ENCODE measurements around the gene AGRN. TPM values are rescaled to one million over a fixed set of nuclear protein-coding genes. Genes with fewer than 3 reads are reported as not detected.
"Not testable (repeated sequence)": the region's sequence is repeated elsewhere in the genome, so short reads cannot be mapped to it uniquely, and the experiment has no call there.

Gene AGRN
- polyA plus RNA-seq, 10 donors: 28.4 to 83.9 (median 44.4) TPM

DNA sequence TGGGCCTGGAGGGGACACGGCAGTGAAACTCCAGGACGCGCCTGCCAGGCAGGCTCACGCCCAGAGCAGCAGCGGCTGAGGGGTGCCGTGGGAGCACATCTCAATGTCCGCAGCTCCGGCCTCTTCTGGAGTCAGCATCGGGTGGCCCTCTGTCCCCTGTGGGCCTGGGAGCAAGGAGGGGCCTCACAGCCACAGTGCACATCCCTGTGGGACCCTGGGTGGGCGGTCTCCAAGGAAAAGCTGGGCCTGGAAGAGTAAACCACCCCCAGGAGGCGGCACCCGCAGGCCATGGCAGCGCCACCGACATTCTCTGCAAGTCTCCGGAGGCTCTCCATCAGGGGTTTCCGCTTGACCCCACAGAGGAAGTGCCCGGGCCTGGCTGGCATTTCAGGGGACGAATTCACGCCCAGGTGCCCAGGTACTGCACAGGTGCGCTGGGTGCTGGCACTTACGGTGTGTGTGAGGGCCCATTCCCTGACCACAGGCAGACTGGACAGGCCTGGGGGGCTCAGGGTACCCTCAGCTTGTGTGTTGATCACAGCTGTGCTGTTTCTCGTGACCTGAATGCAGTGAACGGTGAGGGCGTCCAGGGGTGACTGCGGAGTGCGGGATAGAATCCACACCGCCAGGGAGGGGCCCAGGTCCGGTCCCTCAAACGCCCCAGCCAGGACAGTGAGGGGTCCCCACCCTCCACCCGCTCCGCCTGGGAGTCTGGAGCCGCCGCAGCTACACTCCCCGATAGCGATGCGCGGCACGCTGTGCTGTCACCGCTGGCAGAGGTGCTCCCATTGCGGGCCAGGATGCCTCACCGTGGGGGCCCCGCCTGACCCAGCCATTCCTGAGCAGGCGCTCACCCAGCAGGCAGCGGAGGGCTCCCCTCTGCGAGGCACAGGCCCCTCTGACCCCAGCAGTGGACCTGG lies 70.8 kb downstream of the AGRN start:
- DNase-seq: no peak

DNA sequence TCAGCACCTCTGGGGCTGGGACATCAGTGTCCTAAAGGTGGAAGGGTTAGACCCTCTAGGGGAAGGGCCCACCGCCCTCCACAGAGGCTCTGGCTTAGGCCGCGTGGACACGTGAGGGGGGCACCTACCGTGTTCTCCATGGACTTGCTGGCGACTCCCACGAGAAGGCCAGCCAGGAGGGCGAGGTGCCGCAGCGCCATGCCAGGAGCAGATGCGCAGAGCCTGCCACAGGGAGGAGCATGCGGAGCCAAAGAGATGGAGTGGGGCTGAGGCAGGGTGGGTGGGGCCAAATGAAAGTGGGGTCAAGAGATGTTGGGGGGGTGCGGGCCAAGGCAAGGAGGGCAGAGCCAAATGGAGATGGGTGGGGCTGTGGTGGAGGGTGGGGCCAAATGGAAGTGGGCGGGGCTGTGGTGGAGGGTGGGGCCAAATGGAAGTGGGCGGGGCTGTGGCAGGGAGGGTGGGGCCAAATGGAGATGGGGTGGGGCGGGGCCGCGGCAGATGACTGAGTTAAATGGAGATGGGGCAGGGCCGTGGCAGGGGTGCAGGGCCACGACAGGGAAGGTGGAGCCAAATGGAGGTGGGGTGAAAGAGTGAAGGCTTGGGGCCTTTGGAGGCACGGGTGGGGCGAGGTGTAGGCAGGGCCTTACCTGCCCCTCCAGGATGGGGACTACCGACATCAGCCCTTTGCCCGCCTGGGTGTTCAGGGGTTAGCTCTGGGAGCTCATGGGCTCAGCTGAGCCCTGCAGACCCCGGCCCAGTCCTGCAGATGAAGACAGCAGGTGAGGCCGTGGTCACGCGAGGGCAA lies 71.6 kb downstream of the AGRN start:
- no peak for DNase-seq

DNA sequence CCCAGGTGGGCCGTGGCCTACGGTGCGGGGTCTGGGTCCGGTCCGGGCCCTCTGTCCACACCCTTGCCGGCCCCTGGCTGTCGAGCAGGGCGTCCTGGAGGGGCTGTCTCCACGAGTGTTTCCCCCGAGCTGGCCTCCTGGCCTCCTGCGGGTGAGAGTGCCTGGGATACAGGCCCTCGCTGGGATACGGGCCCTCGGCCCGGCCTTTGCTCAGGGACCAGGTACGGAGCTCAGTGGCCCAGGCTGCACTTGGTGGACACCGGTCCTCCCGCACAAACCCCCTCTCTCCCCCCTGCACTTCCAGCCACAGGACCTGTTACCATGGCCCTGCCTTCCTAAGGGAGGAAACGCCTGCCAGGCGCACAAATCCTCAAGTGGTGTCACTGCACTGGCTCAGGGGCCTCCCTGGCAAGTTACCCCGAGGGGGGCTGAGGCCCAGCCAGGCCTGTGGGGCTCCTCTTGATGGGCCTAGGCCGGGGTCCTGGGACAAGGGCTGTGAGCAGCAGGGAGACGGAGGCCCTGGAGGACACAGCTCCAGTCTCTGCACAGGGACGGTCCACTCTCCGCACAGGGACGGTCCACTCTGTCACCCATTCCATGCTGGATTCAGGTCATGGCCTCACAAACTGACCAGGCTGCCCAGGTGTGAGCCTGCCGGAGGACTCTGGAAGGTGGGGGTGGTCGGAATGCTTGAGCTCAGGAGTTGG lies 72.4 kb downstream of the AGRN start:
- no peak for DNase-seq

DNA sequence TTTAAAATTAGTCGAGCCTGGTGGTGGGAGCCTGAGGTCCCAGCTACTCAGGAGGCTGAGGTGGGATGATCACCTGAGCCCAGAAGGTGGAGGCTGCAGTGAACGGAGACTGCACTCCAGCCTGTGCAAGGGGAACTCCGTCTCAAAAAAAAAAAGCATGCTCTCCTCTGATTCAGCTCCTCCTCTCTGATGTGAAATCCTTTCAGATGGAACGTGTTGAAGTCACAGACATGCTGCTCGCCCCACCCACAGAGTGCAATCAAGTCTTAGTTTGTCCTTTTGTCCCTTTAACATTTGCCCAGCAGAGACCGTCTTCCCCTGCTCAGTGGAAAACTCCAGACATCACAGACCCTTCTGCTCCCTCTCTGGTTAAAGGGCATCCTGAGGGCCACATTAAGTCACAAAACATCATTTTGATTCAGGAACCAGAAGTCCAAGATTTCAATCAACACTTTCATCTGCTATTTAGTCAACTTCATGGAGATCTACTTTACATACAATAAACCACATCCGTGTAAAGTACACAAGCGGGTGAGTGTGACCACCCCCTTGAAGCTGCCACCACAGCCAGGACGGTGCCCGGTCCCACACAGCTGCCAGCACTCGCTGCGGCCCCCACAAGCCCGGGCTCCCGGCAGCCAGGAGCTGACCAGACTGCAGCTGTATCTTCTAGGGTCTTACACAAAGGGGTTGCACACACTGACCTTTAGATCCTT lies 73.1 kb downstream of the AGRN start:
- DNase-seq: no peak

DNA sequence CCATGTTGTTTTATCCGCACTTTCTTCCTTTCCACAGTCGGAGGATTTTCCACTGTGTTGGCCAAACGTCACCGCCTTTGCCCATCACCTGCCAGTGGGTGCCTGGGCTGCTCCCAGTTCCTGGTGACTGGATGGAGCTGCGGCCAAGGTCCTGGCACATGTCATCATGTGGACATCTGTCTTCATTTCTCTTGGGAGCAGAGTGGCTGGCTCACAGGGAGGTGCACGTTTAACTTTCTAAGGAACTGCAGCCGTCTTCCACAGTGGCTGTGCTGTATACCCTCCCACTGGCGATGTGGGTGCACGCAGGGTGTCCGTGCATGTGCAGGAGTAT lies 73.7 kb downstream of the AGRN start:
- no peak for DNase-seq

DNA sequence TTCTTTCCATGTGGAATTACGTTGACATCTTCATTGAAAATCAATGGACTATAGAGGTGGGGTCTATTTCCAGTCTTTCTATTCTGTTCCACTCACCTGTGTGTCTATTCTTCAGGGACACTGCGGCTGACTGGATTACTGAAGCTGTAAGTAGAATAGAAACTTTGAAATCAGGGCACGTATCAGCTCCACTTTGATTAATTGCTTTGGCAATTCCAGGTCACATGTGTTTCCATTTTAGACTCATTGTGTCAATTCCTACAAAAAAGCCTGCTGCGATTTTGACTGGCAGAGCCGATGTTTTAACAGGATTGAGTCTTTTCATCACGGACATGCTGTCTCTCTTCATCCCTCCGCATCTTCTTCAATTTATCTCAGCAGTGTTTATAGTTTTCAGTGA lies 75.1 kb downstream of the AGRN start:
- no peak for DNase-seq

DNA sequence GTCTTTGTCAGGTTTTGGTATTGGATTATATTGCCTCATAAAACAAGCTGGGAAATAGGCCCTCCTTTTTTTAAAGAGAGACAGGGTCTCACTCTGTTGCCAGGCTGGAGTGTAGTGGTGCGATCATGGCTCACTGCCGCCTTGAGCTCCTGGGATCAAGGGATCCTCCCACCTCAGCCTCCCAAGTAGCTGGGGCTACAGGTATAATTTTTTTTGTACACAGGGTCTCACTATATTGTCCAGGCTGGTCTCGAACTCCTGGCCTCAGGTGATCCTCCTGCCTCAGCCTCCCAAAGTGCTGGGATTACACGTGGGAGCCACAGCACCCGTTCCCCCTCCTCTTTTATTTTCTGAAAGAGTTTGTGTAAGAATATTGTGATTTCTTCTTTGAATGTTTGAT lies 76.2 kb downstream of the AGRN start:
- DNase-seq: not testable (repeated sequence)

DNA sequence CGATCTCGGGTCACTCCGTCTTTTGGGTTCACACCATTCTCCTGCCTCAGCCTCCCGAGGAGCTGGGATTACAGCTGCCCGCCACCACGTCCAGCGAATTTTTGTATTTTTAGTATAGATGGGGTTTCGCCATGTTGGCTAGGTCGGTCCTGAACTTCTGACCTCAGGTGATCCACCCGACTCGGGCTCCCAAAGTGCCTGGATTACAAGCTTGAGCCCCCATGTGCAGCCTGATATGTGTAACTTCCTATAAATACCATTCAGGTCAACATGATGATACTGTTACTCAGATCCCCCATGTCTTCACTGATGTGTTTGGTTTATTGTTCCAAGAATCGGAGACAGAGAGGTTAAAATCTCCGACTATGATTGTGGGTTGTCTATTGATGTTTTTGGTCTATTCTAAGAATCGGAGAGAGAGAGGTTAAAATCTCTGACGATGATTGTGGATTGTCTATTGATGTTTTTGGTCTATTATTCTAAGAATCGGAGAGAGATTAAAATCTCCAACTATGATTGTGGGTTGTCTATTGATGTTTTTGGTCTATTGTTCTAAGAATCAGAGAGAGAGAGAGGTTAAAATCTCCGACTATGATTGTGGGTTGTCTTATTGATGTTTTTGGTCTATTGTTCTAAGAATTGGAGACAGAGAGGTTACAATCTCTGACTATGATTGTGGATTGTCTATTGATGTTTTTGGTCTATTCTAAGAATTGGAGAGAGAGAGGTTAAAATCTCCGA lies 78.9 kb downstream of the AGRN start:
- DNase-seq: no peak

DNA sequence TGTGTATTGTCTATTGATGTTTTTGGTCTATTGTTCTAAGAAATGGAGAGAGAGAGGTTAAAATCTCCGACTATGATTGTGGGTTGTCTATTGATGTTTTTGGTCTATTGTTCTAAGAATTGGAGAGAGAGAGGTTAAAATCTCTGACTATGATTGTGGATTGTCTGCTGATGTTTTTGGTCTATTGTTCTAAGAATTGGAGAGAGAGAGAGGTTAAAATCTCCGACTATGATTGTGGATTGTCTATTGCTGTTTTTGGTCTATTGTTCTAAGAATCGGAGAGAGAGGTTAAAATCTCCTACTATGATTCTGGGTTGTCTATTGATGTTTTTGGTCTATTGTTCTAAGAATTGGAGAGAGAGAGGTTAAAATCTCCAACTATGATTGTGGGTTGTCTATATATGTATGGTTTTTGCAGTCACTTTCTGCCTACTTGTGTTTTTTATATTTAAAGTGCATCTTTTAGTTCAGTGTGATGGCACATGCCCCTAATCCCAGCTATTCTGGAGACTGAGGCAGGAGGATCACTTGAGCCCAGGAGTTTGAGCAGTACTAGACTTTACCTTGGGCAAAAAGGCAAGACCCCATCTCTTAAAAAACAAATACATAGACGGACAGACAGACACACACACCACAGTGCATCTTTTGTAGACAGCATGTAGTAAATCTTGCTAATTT lies 79.7 kb downstream of the AGRN start:
- no peak for DNase-seq

DNA sequence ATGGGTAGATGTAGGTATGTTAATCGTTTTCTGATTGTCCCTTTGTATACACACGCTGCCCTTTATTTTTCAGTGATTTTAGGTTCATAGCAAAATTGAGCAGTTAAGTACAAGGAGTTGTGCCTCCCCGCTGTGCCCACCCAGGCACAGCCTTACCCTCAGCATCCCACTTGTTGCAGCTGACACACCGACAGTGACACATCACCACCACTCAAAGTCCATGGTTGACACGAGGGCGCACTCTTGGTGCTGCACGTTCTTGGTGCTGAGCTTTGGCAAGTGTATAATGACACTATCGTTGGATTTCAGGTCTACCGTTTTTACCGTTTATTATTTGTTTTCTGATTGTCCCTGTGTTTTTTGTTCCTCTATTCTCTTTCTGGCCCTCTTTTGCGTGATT lies 80.4 kb downstream of the AGRN start:
- no peak for DNase-seq

DNA sequence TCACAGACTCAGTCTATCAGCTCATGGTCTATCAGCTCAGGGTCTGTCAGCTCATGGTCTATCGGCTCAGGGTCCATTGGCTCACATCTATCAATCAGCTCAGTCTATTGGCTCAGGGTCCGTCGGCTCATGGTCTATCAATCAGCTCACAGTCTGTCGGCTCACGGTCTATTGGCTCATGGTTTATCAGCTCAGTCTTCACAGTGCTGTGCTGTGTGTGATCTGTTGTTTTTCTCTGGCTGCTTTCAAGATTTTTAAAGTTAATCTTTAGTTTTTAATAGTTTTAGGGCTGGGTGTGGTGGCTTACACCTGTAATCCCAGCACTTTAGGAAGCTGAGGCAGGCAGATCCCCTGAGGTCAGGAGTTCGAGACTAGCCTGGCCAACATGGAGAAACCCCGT lies 81.6 kb downstream of the AGRN start:
- no peak for DNase-seq

DNA sequence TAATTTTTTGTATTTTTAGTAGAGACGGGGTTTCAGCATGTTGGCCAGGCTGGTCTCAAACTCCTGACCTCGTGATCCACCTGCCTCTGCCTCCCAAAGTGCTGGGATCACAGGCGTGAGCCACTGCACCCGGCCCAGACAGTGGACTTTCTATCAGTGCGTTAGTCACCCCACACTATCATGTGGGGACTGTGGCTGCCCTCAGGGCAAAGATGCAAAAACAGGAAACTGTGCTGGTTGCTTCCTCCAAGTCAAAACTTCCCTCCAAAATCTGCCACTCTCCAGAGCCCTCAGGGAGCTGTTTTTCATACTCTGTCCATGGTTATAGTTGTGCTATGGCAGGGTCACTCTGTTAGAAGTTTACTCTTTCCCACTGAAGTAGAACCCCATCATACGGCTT lies 84.2 kb downstream of the AGRN start:
- not testable (repeated sequence) for DNase-seq

Other genes starting within 250 kb of the AGRN start
- 10 to 100 TPM in 1 of 10 donors, 1 to 10 TPM in 9; 1.7 to 11.4 (median 4.4) TPM for gene SAMD11, start 96.2 kb upstream of the AGRN start, polyA plus RNA-seq (ENCODE audit: insufficient read length in 10 of 10)
- gene NOC2L, start 60.9 kb upstream of the AGRN start, polyA plus RNA-seq (ENCODE audit: insufficient read length in 10 of 10): 10 to 100 TPM; 36.4 to 46.4 (median 39.7) TPM
- gene KLHL17, start 59.5 kb upstream of the AGRN start, polyA plus RNA-seq (ENCODE audit: insufficient read length in 10 of 10): 1 to 10 TPM; 3.0 to 7.2 (median 5.2) TPM
- 1 to 10 TPM in 2 of 10 donors, under 1 TPM in 3, not detected in 5; 0.10 to 1.3 (median 0.25) TPM for gene PLEKHN1, start 53.6 kb upstream of the AGRN start, polyA plus RNA-seq (ENCODE audit: insufficient read length in 10 of 10)
- 1 to 10 TPM in 9 of 10 donors, under 1 TPM in 1; 0.97 to 2.9 (median 1.6) TPM for gene PERM1, start 38.0 kb upstream of the AGRN start, polyA plus RNA-seq (ENCODE audit: insufficient read length in 10 of 10)
- gene HES4, start 20.0 kb upstream of the AGRN start, polyA plus RNA-seq (ENCODE audit: insufficient read length in 10 of 10): 10 to 100 TPM in 9 of 10 donors, 1 to 10 TPM in 1; 7.4 to 18.4 (median 12.8) TPM
- 10 to 100 TPM in 1 of 10 donors, 1 to 10 TPM in 9; 5.5 to 11.3 (median 7.9) TPM for gene ISG15, start 6.6 kb upstream of the AGRN start, polyA plus RNA-seq (ENCODE audit: insufficient read length in 10 of 10)
- under 1 TPM in 5 of 10 donors, not detected in 5; 0.08 to 0.16 (median 0.11) TPM for gene RNF223, start 54.2 kb downstream of the AGRN start, polyA plus RNA-seq (ENCODE audit: insufficient read length in 10 of 10)
- 1 to 10 TPM; 3.8 to 7.1 (median 4.6) TPM for gene C1orf159, start 96.0 kb downstream of the AGRN start, polyA plus RNA-seq (ENCODE audit: insufficient read length in 10 of 10)
- under 1 TPM in 7 of 10 donors, not detected in 3; 0.13 to 0.50 (median 0.27) TPM for gene TTLL10, start 153.8 kb downstream of the AGRN start, polyA plus RNA-seq (ENCODE audit: insufficient read length in 10 of 10)
- gene TNFRSF18, start 186.5 kb downstream of the AGRN start, polyA plus RNA-seq (ENCODE audit: insufficient read length in 10 of 10): 1 to 10 TPM; 1.9 to 4.6 (median 2.9) TPM
- 1 to 10 TPM; 1.0 to 3.7 (median 2.0) TPM for gene TNFRSF4, start 194.0 kb downstream of the AGRN start, polyA plus RNA-seq (ENCODE audit: insufficient read length in 10 of 10)
- gene SDF4, start 211.9 kb downstream of the AGRN start, polyA plus RNA-seq (ENCODE audit: insufficient read length in 10 of 10): 100 to 1,000 TPM in 2 of 10 donors, 10 to 100 TPM in 8; 73.5 to 121 (median 88.5) TPM
- 10 to 100 TPM; 12.1 to 21.2 (median 15.6) TPM for gene B3GALT6, start 212.1 kb downstream of the AGRN start, polyA plus RNA-seq (ENCODE audit: insufficient read length in 10 of 10)
- gene C1QTNF12, start 226.6 kb downstream of the AGRN start, polyA plus RNA-seq (ENCODE audit: insufficient read length in 10 of 10): 1 to 10 TPM; 1.0 to 6.7 (median 2.7) TPM

All from muscle of back (tissue), 11 donors.